KMS-11 (cell line): ENCODE data around the gene NLGN2.

ENCODE experiments used
- H2AFZ ChIP-seq: fragments of 200-600 bp; sonication (generic); 2 replicates; pipeline ENCODE4 v1.6.1; 2016; ENCODE audit warnings: antibody characterized with exemption, mixed run types, low read depth
- H3K27ac ChIP-seq: fragments of 200-600 bp; sonication (generic); 2 replicates; pipeline ENCODE4 v1.6.1; 2016; ENCODE audit warnings: mild to moderate bottlenecking, mixed run types
- H3K27me3 ChIP-seq: fragments of 200-600 bp; sonication (generic); 2 replicates; pipeline ENCODE4 v1.6.1; 2017; ENCODE audit warnings: mild to moderate bottlenecking, low read depth, mixed run types, moderate library complexity; ENCODE audit not compliant: insufficient read depth
- H3K36me3 ChIP-seq: fragments of 200-600 bp; sonication (generic); 2 replicates; pipeline ENCODE4 v1.6.1; 2017; ENCODE audit warnings: mild to moderate bottlenecking, mixed run types; ENCODE audit not compliant: insufficient read depth
- H3K4me1 ChIP-seq: fragments of 200-600 bp; sonication (generic); 2 replicates; pipeline ENCODE4 v1.6.1; 2016; ENCODE audit warnings: mild to moderate bottlenecking, low read depth, mixed run types; ENCODE audit not compliant: poor library complexity, severe bottlenecking
- H3K4me2 ChIP-seq: fragments of 200-600 bp; sonication (generic); 2 replicates; pipeline ENCODE4 v1.7.0; 2016; ENCODE audit warnings: mild to moderate bottlenecking, mixed run types
- H3K4me3 ChIP-seq: fragments of 200-600 bp; sonication (generic); IDR thresholded peaks from 2 replicates; pipeline ENCODE4 v1.6.1; 2017; ENCODE audit warnings: low read depth, low read length, mixed read lengths; ENCODE audit not compliant: insufficient read depth
- H3K79me2 ChIP-seq: fragments of 200-600 bp; sonication (generic); 2 replicates; pipeline ENCODE4 v1.6.1; 2016; ENCODE audit warnings: low read depth, mixed run types; ENCODE audit not compliant: insufficient read depth
- H3K9ac ChIP-seq: fragments of 200-600 bp; sonication (generic); 2 replicates; pipeline ENCODE4 v1.6.1; 2016; ENCODE audit warnings: mild to moderate bottlenecking, mixed run types
- H4K20me1 ChIP-seq: fragments of 200-600 bp; sonication (generic); 2 replicates; pipeline ENCODE4 v1.6.1; 2016; ENCODE audit warnings: mild to moderate bottlenecking, mixed run types; ENCODE audit not compliant: insufficient read depth
- CTCF ChIP-seq: fragments of 200-600 bp; sonication (generic); conservative IDR thresholded peaks from 2 replicates; pipeline ENCODE4 v1.6.1; 2017; ENCODE audit warnings: low read depth, mild to moderate bottlenecking, antibody characterized with exemption, low read length, moderate library complexity, mixed read lengths

NLGN2 gene

GRCh38 chr17:7379134-7379533 lies 28.5 kb upstream of the NLGN2 start:
- Histone ChIP-seq H3K4me1 (no peaks in the 10 kb centered on the region), H3K27ac (no peak overlapping the region), H4K20me1 (no peaks in the 10 kb centered on the region), H3K4me2 (no peak overlapping the region), H3K79me2 (no peaks in the 10 kb centered on the region), H3K36me3 (no peaks in the 10 kb centered on the region), H3K9ac (no peak overlapping the region), H3K4me3 (no peak overlapping the region), H2AFZ (no peak overlapping the region), H3K27me3 (no peaks in the 10 kb centered on the region)
- TF ChIP-seq CTCF = no peak

GRCh38 chr17:7380321-7380720 lies 27.3 kb upstream of the NLGN2 start:
- Histone ChIP-seq H3K4me1 (no peaks in the 10 kb centered on the region), H3K4me2 (no peak overlapping the region), H3K4me3 (no peak overlapping the region), H3K36me3 (no peaks in the 10 kb centered on the region), H4K20me1 (no peaks in the 10 kb centered on the region), H2AFZ (no peak overlapping the region), H3K27ac (no peak overlapping the region), H3K27me3 (no peaks in the 10 kb centered on the region), H3K79me2 (no peaks in the 10 kb centered on the region), H3K9ac (no peak overlapping the region)
- no peak for TF ChIP-seq CTCF

GRCh38 chr17:7380855-7381683 lies 26.6 kb upstream of the NLGN2 start, which contains the start of gene TNK1:
TNK1 (plus strand) TSS chr17:7381089; CDS start chr17:7382927, 1,838 bp downstream.
- H2AFZ ChIP-seq = no peak within 1 kb of the TSS
- no peaks in the 10 kb centered on the region for H3K27me3 ChIP-seq
- no peak within 1 kb of the TSS for H3K27ac ChIP-seq
- H3K79me2 ChIP-seq = no peaks in the 10 kb centered on the region
- H4K20me1 ChIP-seq = no peaks in the 10 kb centered on the region
- H3K36me3 ChIP-seq = no peaks in the 10 kb centered on the region
- H3K4me1 ChIP-seq = no peaks in the 10 kb centered on the region
- TF ChIP-seq CTCF = no peak
- no peak within 1 kb of the TSS for H3K4me2 ChIP-seq
- no peak within 1 kb of the TSS for H3K4me3 ChIP-seq
- no peak within 1 kb of the TSS for H3K9ac ChIP-seq

- Histone ChIP-seq H3K9ac (no peak overlapping the region), H3K36me3 (no peaks in the 10 kb centered on the region), H3K4me2 (no peak overlapping the region), H4K20me1 (no peaks in the 10 kb centered on the region), H2AFZ (no peak overlapping the region), H3K4me3 (no peak overlapping the region), H3K27ac (no peak overlapping the region), H3K79me2 (no peaks in the 10 kb centered on the region), H3K4me1 (no peaks in the 10 kb centered on the region), H3K27me3 (no peaks in the 10 kb centered on the region)
- no peak for TF ChIP-seq CTCF
Observed at GRCh38 chr17:7382901-7383300, 24.7 kb upstream of the NLGN2 start.
